Effector CD4-positive, alpha-beta T cell (primary cell): ENCODE data around the gene VWA8.
"Not testable (repeated sequence)": the region's sequence is repeated elsewhere in the genome, so short reads cannot be mapped to it uniquely, and the experiment has no call there.

Experiments
- DNase-seq: peaks from one replicate; pipeline ENCODE4 v3.0.0-alpha.2; 2020

Gene VWA8

DNA sequence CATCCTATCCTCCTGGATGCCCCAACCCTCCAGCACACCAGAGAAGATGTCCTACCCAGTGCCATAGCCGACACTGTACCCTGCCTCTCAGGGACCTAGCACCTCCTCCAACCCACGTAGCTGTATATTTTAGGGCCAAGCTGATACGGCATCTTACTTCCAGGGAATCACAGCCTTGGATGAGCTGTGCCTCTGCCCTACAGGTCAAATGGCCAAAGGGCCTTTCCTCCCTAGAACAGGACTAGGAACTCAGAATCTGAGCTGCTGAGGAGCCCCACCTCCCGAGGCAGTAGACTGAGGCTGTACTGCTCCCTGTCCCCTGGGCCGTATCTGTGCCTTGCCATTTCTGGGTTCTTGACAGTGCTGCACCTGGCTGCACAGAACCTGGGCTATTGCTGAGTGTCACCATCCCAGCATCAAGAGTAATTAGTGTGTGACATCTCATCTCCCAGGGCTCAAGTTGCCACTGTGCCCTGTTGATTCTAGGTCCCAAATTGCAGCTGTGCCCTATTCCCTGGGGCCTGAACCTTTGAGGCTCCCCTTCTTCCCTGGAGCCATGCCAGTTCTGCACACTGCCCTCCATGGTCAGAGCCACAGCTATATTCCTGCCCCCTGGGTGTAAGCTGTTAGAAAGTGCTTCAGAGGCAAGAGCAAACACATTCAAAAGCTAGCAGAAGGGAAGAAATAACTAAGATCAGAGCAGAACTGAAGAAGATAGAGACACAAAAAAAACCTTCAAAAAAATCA lies 41.0 kb downstream of the VWA8 start:
- no peak for DNase-seq

- no peak for DNase-seq
Measured at GRCh38 chr13:41919031-41919740, 41.7 kb downstream of the VWA8 start.

DNA sequence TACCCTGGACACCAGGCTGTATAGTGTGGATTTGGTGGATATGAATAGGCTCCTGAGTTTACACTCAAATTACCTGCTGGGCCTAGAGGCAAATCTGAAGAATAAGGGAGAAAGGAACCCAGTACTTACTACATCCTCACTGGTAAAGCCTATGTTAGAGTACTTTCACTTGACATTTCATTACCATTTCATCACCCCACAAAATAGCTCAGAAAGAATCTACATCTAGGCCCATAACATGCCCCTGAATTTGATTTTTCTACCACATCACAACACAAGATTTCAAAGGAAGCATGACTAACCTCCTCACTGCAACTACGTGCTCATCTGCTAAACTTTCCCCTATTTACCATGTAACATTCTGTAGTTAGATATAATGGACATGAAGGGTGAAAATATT lies 43.3 kb downstream of the VWA8 start:
- DNase-seq = no peak

GRCh38 chr13:41916173-41916954 lies 44.5 kb downstream of the VWA8 start:
- no peak for DNase-seq

- no peak for DNase-seq
Measured at GRCh38 chr13:41915081-41915480, 45.8 kb downstream of the VWA8 start.

- DNase-seq = no peak
Measured at GRCh38 chr13:41914552-41914951, 46.4 kb downstream of the VWA8 start.

- DNase-seq = no peak
Measured at GRCh38 chr13:41909506-41909905, 51.4 kb downstream of the VWA8 start.

DNA sequence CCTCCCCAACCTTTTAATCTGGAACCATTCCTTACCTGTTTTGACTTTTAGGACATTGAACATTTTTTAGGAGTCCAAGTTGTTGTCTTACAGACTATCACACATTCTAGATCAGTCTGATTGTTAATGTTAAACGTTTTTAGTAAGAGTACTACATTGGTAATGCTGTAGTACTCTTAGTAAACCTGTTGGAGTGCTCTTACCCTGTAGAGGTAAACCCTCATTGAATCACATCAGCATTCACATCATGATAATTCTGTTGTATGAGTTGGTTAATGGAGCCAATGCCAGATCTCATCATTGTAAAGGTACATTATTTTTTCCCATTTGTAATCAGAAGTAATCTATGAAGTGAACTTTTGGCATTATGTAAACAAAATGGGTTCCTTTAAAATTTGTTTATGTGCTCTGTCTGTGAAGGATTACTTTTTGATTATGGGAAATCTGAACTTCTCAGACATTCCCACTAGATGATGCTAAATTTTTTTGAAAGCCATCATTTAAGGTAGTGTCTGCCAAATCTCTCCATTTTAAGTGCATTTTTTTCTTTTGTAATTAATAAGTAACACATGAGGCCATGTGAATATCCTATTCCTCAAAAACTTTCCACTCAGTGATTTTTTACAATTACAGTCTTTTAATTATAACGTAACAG lies 55.2 kb downstream of the VWA8 start:
- DNase-seq = no peak

DNA sequence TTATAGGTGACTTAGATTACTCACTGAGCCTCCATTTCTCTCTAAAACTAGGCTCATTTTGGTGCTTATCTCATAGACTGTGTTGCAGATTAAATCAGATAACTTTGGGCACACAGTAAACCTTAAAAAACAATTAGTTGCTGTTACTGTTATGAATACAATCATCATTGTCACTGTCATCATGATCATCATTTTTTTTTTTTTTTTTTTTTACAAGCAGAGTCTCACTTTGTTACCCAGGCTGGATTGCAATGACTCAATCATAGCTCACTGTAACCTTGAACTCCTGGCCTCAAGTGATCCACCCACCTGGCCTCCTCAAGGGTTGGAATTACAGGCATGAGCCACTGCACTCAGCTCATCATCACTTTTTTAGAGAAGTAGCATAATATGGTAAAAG lies 60.0 kb downstream of the VWA8 start:
- DNase-seq = no peak

DNA sequence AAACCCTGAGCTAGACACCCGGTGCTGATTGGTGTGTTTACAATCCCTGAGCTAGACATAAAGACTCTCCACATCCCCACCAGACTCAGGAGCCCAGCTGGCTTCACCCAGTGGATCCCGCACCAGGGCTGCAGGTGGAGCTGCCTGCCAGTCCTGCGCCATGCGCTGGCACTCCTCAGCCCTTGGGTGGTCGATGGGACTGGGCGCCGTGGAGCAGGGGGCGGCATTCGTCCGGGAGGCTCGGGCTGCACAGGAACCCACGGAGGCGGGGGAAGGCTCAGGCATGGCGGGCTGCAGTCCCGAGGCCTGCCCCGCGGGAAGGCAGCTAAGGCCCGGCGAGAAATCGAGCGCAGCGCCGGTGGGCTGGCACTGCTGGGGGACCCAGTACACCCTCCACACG lies 62.5 kb downstream of the VWA8 start:
- not testable (repeated sequence) for DNase-seq

DNA sequence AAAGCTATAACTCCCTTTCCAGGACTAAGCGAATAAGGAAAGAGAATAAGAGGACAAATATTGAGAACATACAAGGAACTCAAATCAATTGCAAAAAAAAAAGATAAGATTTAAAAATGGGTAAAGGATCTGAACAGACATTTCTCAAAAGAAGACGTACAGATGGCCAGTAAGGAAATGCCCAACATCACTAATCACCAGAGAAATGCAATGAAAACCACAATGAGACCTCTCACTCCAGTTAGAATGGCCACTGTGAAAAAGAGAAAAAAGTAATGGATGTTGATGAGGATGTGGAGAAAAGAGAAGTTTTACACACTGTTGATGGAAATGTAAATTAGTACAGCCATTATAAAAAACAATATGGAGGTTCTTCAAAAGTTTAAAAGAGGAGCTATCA lies 63.8 kb downstream of the VWA8 start:
- DNase-seq = no peak

DNA sequence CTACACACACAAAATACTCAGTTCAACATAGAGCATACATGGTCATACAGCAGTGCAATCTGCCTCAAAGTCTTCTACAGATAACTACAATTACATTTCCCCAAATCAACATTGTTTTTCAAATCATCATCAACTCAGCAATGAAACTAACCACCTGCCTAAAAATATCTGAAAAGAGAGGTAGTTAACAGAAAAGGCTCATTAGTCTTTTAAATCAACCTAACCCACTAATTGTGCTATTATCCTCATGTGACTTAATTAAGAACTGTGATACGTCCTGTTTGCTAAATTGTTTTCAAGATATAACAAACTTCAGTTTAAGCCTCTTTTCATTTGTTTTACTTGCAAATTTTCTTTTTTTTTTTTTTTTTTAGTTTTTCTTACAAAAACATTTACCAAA lies 65.4 kb downstream of the VWA8 start:
- no peak for DNase-seq

DNA sequence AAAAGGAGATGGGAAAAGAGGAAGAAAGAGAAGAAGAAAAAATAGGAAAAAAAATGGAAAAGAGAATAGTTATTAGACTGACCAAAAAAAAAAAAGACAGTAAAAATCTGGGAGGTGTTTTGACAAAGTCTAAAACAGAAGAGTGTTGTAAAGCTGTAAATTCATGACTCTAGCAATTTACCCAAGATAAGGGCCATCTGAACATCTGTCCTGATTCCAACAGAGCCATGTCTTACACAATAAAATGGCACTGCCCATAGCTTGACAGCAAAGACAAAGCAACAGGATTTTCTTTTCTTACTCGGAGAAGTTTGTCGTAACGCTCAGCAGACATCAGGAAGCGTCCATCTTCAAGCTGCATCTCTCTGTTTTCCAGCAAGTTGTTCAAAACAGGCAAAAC lies 69.8 kb downstream of the VWA8 start:
- no peak for DNase-seq

DNA sequence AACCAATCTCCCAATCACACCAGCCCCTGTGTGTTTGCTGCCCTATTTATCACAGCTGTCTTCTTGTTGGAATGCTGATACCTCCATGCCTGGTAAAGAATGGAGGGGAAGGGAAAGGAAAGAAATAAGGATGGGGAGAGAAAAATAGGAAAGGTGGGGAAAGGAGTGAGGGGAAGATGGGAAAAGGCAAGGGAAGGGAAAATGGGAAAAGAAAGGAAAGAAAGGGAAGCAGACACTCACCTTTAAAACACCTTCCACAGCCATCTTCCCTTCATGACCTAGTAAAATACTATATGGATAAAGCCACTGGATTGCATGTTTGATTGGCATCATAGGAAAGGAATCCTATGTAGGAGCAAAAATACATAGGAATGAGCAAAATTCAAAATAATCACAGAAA lies 77.8 kb downstream of the VWA8 start:
- DNase-seq = no peak

GRCh38 chr13:41881890-41882289 lies 79.0 kb downstream of the VWA8 start:
- DNase-seq = not testable (repeated sequence)

DNA sequence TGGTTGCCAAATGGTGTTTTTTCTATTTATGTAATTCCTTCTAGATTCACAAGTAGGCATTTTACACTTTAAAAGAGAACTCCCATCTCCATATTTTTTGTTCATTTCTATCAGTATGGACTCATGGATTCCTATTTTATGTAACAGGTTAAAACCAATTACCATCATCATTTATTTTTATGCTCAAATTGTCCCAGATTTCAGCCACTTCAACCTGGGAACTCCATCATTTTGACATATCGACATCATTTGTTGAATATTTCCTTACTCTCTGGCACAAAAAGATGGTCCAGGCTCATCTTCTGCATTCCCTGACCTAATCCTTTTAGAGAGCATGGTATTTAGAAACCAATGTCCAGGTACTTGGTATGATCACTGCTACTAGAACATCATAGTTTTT lies 79.9 kb downstream of the VWA8 start:
- no peak for DNase-seq

GRCh38 chr13:41864658-41865057 lies 96.3 kb downstream of the VWA8 start:
- DNase-seq = no peak

DNA sequence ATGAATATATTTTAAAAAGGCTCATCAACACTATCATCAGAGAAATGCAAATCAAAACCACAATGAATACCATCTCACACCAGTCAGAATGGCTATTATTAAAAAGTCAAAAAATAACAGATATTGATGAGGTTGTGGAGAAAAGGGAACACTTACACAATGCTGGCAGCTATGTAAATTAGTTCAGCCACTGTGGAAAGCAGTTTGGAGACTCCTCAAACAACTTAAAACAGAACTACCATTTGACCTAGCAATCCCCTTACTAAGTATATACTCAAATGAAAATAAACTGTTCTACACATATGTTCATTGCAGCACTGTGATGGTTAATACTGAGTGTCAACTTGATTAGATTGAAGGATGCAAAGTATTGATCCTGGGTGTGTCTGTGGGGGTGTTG lies 98.2 kb downstream of the VWA8 start:
- not testable (repeated sequence) for DNase-seq

DNA sequence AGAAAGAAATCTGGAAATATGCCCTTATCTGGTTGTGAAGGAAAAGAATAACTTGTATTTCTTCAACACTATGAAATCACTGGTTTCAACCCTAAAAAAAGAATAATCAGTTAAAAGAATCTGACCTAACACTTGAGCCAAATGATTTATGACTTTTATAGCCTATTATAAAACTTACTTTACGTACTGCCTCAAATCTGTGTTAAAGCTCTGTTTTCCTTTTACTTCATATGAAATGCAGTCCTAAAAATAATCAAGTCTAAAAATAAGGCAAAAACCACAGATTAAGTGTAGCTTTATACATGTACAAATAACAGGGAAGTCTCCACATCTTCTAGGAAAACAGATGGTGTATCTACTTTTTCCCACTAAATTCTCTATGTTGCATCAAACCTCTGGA lies 101.3 kb downstream of the VWA8 start:
- DNase-seq = no peak

GRCh38 chr13:41858780-41859179 lies 102.1 kb downstream of the VWA8 start:
- DNase-seq = no peak

DNA sequence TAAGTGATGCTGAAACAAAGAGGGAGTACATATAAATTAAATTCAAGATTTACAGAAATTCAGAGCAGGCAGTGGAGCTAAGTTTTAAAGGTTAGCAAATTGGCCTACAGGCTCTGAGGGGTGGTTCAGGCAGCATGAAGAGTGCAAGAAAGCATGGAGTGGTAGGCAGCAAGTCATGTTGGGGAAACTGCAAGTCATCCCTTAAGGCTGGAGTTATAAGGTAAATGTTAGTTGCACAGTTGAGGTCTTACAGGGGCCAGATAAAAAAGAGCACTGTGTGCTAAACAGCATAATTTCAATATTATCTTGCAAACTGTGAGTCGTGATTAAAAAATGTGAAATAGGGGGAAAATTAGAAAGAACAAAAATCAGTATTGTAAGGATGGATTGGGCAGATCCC lies 106.2 kb downstream of the VWA8 start:
- no peak for DNase-seq

- no peak for DNase-seq
Measured at GRCh38 chr13:41851351-41851750, 109.6 kb downstream of the VWA8 start.
